ENCODE results near the gene MYL12B. TPM values are rescaled to one million over a fixed set of nuclear protein-coding genes. Genes with fewer than 3 reads are reported as not detected.

MYL12B gene
- total RNA-seq, 1 experiment from 2014 or later: 420 TPM

- H3K27me3 ChIP-seq (ENCODE audit: control insufficient read depth, insufficient read depth, low read length): no peaks in the 10 kb centered on the region
- H3K27ac ChIP-seq (ENCODE audit: low read length): peak overlapping the region; percentile 65
- in situ Hi-C loops (cut with HindIII; ENCODE audit: low pct_unique_long_range_greater_than_20kb, low sequenced_read_pairs) (no loop called here), intact Hi-C loops (cut with micrococcal nuclease; ENCODE audit: unreplicated experiment) (no loop called here)
- H3K4me1 ChIP-seq (ENCODE audit: control insufficient read depth, insufficient read depth, low read length): peaks cover 61% of the 10 kb centered on the region
- ATAC-seq: no peak
- DNase-seq (ENCODE audit: low read depth, low spot score): no peak
- CTCF ChIA-PET: no interaction called here
- TF ChIP-seq REST (IDR thresholded peaks at IDR 0.05; ENCODE audit: insufficient read depth in 1 of 2, low read depth in 2 of 2, low read length in 1 of 2) (peak; percentile 25 to 69; a peak in 1 of 4 replicates), TCF7L2 (IDR thresholded peaks at IDR 0.05; ENCODE audit: low read depth, low read length) (no peak), SIN3A (IDR thresholded peaks at IDR 0.05; ENCODE audit: borderline replicate concordance, insufficient read depth, low read depth, low read length) (no peak), CTCF (IDR thresholded peaks at IDR 0.05) (no peak)
- H3K36me3 ChIP-seq (ENCODE audit: control insufficient read depth, insufficient read depth, low read length): peaks cover 9% of the 10 kb centered on the region; the same call in 1 of the 2 replicates
- no TSS peak for BruUV-seq (replicated peaks)
- POLR2A ChIA-PET: no interaction called here
- H3K9me3 ChIP-seq (ENCODE audit: control insufficient read depth, insufficient read depth, low read depth, low read length): no peaks in the 10 kb centered on the region
- peak overlapping the region; percentile 33 to 90 for H3K4me3 ChIP-seq (ENCODE audit: low read depth in 2 of 2, low read length in 2 of 2)
These were observed 3.7 kb downstream of the MYL12B start for GRCh38 chr18:3265564-3266033.

GRCh38 chr18:3266062-3266608, 4.2 kb downstream of the MYL12B start:
- TF ChIP-seq POLR2AphosphoS5 (IDR thresholded peaks at IDR 0.05; ENCODE audit: low read depth, low read length) (0 out of 2 replicates have a peak, but pooled peaks have one; percentile 11), CTCF (IDR thresholded peaks at IDR 0.05) (no peak)
- in situ Hi-C loops (cut with HindIII; ENCODE audit: low pct_unique_long_range_greater_than_20kb, low sequenced_read_pairs): no loop called here
- DNase-seq (ENCODE audit: low read depth, low spot score) (no peak), ATAC-seq (no peak)
- Histone ChIP-seq H3K4me1 (ENCODE audit: control insufficient read depth, insufficient read depth, low read length) (peaks cover 58% of the 10 kb centered on the region), H3K9me3 (ENCODE audit: control insufficient read depth, insufficient read depth, low read depth, low read length) (no peaks in the 10 kb centered on the region), H3K27me3 (ENCODE audit: control insufficient read depth, insufficient read depth, low read length) (no peaks in the 10 kb centered on the region), H3K36me3 (ENCODE audit: control insufficient read depth, insufficient read depth, low read length) (peaks cover 7% of the 10 kb centered on the region), H3K27ac (ENCODE audit: low read length) (peak overlapping the region; percentile 65), H3K4me3 (ENCODE audit: low read depth in 2 of 2, low read length in 2 of 2) (peak overlapping the region; percentile 33 to 90; a peak in 2 of 4 replicates)
- BruUV-seq (replicated peaks): no TSS peak
- POLR2A ChIA-PET: no interaction called here
- CTCF ChIA-PET: no interaction called here
- intact Hi-C loops (cut with micrococcal nuclease; ENCODE audit: unreplicated experiment): no loop called here

Data from Panc1 (cell line).